ENCODE measurements around the gene RASL10A. TPM values are rescaled to one million over a fixed set of nuclear protein-coding genes. Genes with fewer than 3 reads are reported as not detected.

RASL10A gene
- total RNA-seq, 1 experiment from 2014 or later, result 1.1 TPM

GRCh38 chr22:29277927-29278326, 37.6 kb downstream of the RASL10A start:
- Mint-ChIP-seq H3K27ac (ENCODE audit: unreplicated experiment) (no peak overlapping the region), H3K9me3 (ENCODE audit: unreplicated experiment) (no peaks in the 10 kb centered on the region), H3K4me1 (ENCODE audit: low read depth, unreplicated experiment) (peaks cover 21% of the 10 kb centered on the region), H3K4me3 (ENCODE audit: unreplicated experiment) (no peak overlapping the region), H3K36me3 (ENCODE audit: insufficient read depth, unreplicated experiment) (peaks cover 100% of the 10 kb centered on the region), H3K27me3 (ENCODE audit: insufficient read depth, unreplicated experiment) (no peaks in the 10 kb centered on the region)
- peaks cover 30% of the 10 kb centered on the region for H3K4me1 ChIP-seq
- POLR2A ChIA-PET, result interaction anchor here (0.7 kb wide), 1 partner anchor 280 kb away, joined by 6 read pairs; no protein-coding TSS in a partner anchor
- no TSS peak for BruUV-seq (replicated peaks)
- H3K27me3 ChIP-seq (replicated peaks; ENCODE audit: control insufficient read depth, insufficient read depth, low read length), result no peaks in the 10 kb centered on the region
- no peaks in the 10 kb centered on the region for H3K9me3 ChIP-seq
- CTCF ChIA-PET, result no interaction called here
- intact Hi-C loops (cut with micrococcal nuclease; ENCODE audit: unreplicated experiment), result no loop called here
- no peak for DNase-seq
- no peak overlapping the region for H3K4me3 ChIP-seq (ENCODE audit: low read depth, low read length)
- no peak for TF ChIP-seq CTCF (IDR thresholded peaks at IDR 0.05; ENCODE audit: insufficient read depth in 1 of 2, low read depth in 1 of 2, low read length in 1 of 2, severe bottlenecking in 1 of 2, unreplicated experiment in 1 of 2)
- H3K36me3 ChIP-seq (ENCODE audit: control insufficient read depth, insufficient read depth, low read length), result peaks cover 10% of the 10 kb centered on the region

GRCh38 chr22:29275819-29276565, 39.5 kb downstream of the RASL10A start:
- Mint-ChIP-seq H3K4me1 (ENCODE audit: low read depth, unreplicated experiment) (peaks cover 35% of the 10 kb centered on the region), H3K36me3 (ENCODE audit: insufficient read depth, unreplicated experiment) (peaks cover 100% of the 10 kb centered on the region), H3K4me3 (ENCODE audit: unreplicated experiment) (peak overlapping the region; percentile 39), H3K27ac (ENCODE audit: unreplicated experiment) (peak overlapping the region; percentile 86), H3K9me3 (ENCODE audit: unreplicated experiment) (no peaks in the 10 kb centered on the region), H3K27me3 (ENCODE audit: insufficient read depth, unreplicated experiment) (no peaks in the 10 kb centered on the region)
- Histone ChIP-seq H3K36me3 (ENCODE audit: control insufficient read depth, insufficient read depth, low read length) (peaks cover 10% of the 10 kb centered on the region), H3K9me3 (no peaks in the 10 kb centered on the region), H3K27me3 (replicated peaks; ENCODE audit: control insufficient read depth, insufficient read depth, low read length) (no peaks in the 10 kb centered on the region), H3K4me3 (ENCODE audit: low read depth, low read length) (no peak overlapping the region), H3K4me1 (peaks cover 36% of the 10 kb centered on the region)
- DNase-seq, result no peak
- ChIA-PET CTCF (no interaction called here), POLR2A (interaction anchor here (0.9 kb wide), 1 partner anchor 25 kb away, joined by 3 read pairs; no protein-coding TSS in a partner anchor)
- intact Hi-C loops (cut with micrococcal nuclease; ENCODE audit: unreplicated experiment), result no loop called here
- BruUV-seq (replicated peaks), result no TSS peak
- no peak for TF ChIP-seq CTCF (IDR thresholded peaks at IDR 0.05; ENCODE audit: insufficient read depth in 1 of 2, low read depth in 1 of 2, low read length in 1 of 2, severe bottlenecking in 1 of 2, unreplicated experiment in 1 of 2)

- intact Hi-C loops (cut with micrococcal nuclease; ENCODE audit: unreplicated experiment), result no loop called here
- ChIA-PET CTCF (no interaction called here), POLR2A (no interaction called here)
- Histone ChIP-seq H3K4me3 (ENCODE audit: low read depth, low read length) (no peak overlapping the region), H3K36me3 (ENCODE audit: control insufficient read depth, insufficient read depth, low read length) (peaks cover 10% of the 10 kb centered on the region), H3K27me3 (replicated peaks; ENCODE audit: control insufficient read depth, insufficient read depth, low read length) (no peaks in the 10 kb centered on the region), H3K4me1 (peaks cover 44% of the 10 kb centered on the region), H3K9me3 (no peaks in the 10 kb centered on the region)
- no peak overlapping the region for H3K4me3 Mint-ChIP-seq (ENCODE audit: unreplicated experiment)
- H3K27ac Mint-ChIP-seq (ENCODE audit: unreplicated experiment), result no peak overlapping the region
- H3K4me1 Mint-ChIP-seq (ENCODE audit: low read depth, unreplicated experiment), result peaks cover 42% of the 10 kb centered on the region
- H3K27me3 Mint-ChIP-seq (ENCODE audit: insufficient read depth, unreplicated experiment), result no peaks in the 10 kb centered on the region
- no peaks in the 10 kb centered on the region for H3K9me3 Mint-ChIP-seq (ENCODE audit: unreplicated experiment)
- no TSS peak for BruUV-seq (replicated peaks)
- peaks cover 100% of the 10 kb centered on the region for H3K36me3 Mint-ChIP-seq (ENCODE audit: insufficient read depth, unreplicated experiment)
- DNase-seq, result no peak
- no peak for TF ChIP-seq CTCF (IDR thresholded peaks at IDR 0.05; ENCODE audit: insufficient read depth in 1 of 2, low read depth in 1 of 2, low read length in 1 of 2, severe bottlenecking in 1 of 2, unreplicated experiment in 1 of 2)
Measured at GRCh38 chr22:29275167-29275566, 40.3 kb downstream of the RASL10A start.

Measured in Caco-2 (cell line).